Suprapubic skin (tissue), 4 donors: ENCODE results near the gene SYNJ2. TPM values are rescaled to one million over a fixed set of nuclear protein-coding genes. Genes with fewer than 3 reads are reported as not detected.

Experiments
- DNase-seq, 2 donors: peaks; one replicate each; pipeline ENCODE4 v3.0.0-alpha.2; 2019; ENCODE audit warnings: low spot score in 2 of 2
- H3K27ac ChIP-seq: fragments of 200-600 bp; sonication (generic); one replicate; pipeline ENCODE4 v1.5.1; 2019
- H3K27me3 ChIP-seq: fragments of 200-600 bp; sonication (generic); one replicate; pipeline ENCODE4 v1.5.1; 2019
- H3K36me3 ChIP-seq: fragments of 200-600 bp; sonication (generic); one replicate; pipeline ENCODE4 v1.5.1; 2019
- H3K4me1 ChIP-seq: fragments of 200-600 bp; sonication (generic); one replicate; pipeline ENCODE4 v1.5.1; 2019
- H3K4me3 ChIP-seq: fragments of 200-600 bp; sonication (generic); one replicate; pipeline ENCODE4 v1.5.1; 2019; ENCODE audit warnings: mild to moderate bottlenecking
- H3K9me3 ChIP-seq: fragments of 200-600 bp; sonication (generic); one replicate; pipeline ENCODE4 v1.5.1; 2019
- EP300 ChIP-seq: sonication (generic); formaldehyde crosslinking; IDR thresholded peaks from one replicate; pipeline ENCODE4 v1.6.1; 2017; ENCODE audit warnings: antibody characterized with exemption
- POLR2A ChIP-seq, 2 donors: fragments of 450-650 bp; IDR thresholded peaks; one replicate each; pipeline ENCODE4 v1.6.1; 2017; ENCODE audit warnings: antibody characterized with exemption in 2 of 2, mild to moderate bottlenecking in 2 of 2, moderate library complexity in 2 of 2
- POLR2AphosphoS5 ChIP-seq, 3 donors: sonication (generic); formaldehyde crosslinking; IDR thresholded peaks; one replicate each; pipeline ENCODE4 v1.6.1; 2017; ENCODE audit warnings: antibody characterized with exemption in 3 of 3
- WGBS: methylation state at CpG from one replicate; pipeline ENCODE4 v1.1.5; 2018; 5-methylcytosine and 5-hydroxymethylcytosine counted together
- total RNA-seq, 4 donors: library from RNA; depleted of rRNA; stranded (reverse); fragments of >200 nt; gene quantifications; one replicate each; pipeline ENCODE4 v1.1.0, GENCODE V29; 2016
- TF ChIP-seq, protein P1 (sequence below), 2 donors: fragments of 200-600 bp in 1 of 2; fragments of 450-650 bp in 1 of 2; sonication (generic) in 1 of 2; IDR thresholded peaks; one replicate each; pipeline ENCODE4 v1.5.1; 2016 to 2019; ENCODE audit warnings: antibody characterized with exemption in 2 of 2, mild to moderate bottlenecking in 1 of 2, moderate library complexity in 1 of 2

The SYNJ2 gene
- total RNA-seq, 4 donors from 2014 or later = 4.3 to 10.7 (median 6.8) TPM

DNA sequence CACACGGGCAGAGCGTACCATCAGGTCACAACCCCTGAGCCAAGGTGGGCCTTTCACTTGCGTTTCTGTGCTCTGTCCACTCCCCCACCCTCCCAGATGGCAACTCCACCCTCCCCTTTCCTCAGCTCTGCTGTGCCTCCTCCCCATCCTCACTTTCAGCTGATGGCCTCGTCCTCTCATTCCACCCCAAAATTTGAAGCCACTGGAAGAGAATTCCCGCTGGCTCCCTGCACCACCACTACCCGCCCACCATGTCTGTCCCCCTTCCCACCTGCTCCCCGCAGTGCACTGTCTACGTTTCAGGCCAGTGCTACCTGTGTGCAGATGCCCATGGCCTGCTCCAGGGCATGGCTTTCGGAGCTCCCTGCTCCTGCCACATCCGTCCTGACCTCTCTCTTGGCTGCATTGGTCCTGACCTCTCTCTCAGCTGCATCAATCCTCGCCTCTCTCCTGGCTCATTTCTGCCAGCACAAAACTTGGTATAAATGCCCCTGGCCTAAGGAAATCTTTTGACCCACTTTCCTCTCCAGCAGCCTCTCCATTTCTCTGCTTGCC is 24.0 kb downstream of the SYNJ2 start:
- Histone ChIP-seq H3K4me3 (no peak overlapping the region), H3K36me3 (no peaks in the 10 kb centered on the region), H3K4me1 (peaks cover 52% of the 10 kb centered on the region), H3K27ac (no peak overlapping the region), H3K9me3 (no peaks in the 10 kb centered on the region), H3K27me3 (no peaks in the 10 kb centered on the region)
- TF ChIP-seq EP300 = no peak
- TF ChIP-seq, protein P1, sequence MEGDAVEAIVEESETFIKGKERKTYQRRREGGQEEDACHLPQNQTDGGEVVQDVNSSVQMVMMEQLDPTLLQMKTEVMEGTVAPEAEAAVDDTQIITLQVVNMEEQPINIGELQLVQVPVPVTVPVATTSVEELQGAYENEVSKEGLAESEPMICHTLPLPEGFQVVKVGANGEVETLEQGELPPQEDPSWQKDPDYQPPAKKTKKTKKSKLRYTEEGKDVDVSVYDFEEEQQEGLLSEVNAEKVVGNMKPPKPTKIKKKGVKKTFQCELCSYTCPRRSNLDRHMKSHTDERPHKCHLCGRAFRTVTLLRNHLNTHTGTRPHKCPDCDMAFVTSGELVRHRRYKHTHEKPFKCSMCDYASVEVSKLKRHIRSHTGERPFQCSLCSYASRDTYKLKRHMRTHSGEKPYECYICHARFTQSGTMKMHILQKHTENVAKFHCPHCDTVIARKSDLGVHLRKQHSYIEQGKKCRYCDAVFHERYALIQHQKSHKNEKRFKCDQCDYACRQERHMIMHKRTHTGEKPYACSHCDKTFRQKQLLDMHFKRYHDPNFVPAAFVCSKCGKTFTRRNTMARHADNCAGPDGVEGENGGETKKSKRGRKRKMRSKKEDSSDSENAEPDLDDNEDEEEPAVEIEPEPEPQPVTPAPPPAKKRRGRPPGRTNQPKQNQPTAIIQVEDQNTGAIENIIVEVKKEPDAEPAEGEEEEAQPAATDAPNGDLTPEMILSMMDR (IDR thresholded peaks at IDR 0.05) = no peak
- TF ChIP-seq POLR2A (IDR thresholded peaks at IDR 0.05) = no peak
- no peak for TF ChIP-seq POLR2AphosphoS5 (IDR thresholded peaks at IDR 0.05)
- DNase-seq = peak in 1 of 2 donors; percentile 30
- WGBS = 89% methylated on average over 11 of the region's 11 CpGs

DNA sequence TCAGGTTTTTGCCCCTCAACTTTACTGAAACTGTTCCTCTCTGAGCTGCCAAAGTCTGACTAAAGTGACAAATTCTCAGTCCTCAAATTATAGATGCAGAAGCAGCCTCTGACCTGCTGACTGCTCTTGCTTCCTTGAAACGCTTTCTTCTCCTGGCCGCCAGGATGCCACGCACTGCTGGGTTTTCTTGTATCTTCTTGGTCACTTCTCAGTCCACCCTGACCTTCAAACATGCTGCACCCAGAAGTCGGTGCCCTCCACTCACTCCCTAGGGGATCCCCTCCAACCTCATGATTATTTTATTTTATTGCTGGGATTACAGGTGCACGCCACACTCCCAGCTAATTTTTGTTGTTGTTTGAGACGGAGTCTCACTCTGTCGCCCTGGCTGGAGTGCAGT is 24.7 kb downstream of the SYNJ2 start:
- Histone ChIP-seq H3K27me3 (no peaks in the 10 kb centered on the region), H3K36me3 (no peaks in the 10 kb centered on the region), H3K4me1 (peaks cover 48% of the 10 kb centered on the region), H3K4me3 (no peak overlapping the region), H3K9me3 (no peaks in the 10 kb centered on the region), H3K27ac (no peak overlapping the region)
- DNase-seq = peak in 1 of 2 donors; percentile 37
- TF ChIP-seq, protein P1 (IDR thresholded peaks at IDR 0.05) = no peak
- no peak for TF ChIP-seq EP300
- TF ChIP-seq POLR2AphosphoS5 (IDR thresholded peaks at IDR 0.05) = no peak
- TF ChIP-seq POLR2A (IDR thresholded peaks at IDR 0.05) = no peak
- WGBS = 92% methylated on average over 7 of the region's 7 CpGs

DNA sequence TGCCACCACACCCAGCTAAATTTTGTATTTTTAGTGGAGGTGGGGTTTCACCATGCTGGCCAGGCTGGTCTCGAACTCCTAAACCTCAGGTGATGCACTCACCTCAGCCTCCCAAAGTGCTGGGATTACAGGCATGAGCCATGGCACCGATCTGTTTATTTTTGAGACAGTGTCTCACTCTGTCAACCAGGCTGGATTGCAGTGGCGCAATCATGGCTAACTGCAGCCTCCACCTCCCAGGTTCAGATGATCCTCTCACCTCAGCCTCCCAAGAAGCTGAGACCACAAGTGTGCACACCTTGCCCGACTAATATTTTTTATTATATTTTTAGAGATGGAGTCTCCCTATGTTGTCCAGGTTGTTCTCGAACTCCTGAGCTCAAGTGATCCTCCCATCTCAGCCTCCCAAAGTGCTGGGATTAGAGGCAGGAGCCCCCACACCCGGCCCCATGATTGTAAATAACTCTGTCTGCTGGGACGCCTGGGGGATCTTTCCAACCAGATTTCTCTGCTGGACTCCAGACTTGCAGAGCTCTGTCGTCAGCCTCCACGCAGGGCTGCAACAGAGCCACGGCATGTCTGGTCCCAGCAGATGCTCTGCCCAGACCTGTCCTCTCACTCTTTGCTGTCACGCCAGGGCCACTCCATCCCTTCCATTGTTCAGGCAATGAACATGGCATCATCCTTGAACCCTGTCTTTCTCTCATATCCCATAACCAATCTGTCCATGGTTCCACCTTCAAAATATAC is 25.3 kb downstream of the SYNJ2 start:
- H3K27ac ChIP-seq = no peak overlapping the region
- H3K4me3 ChIP-seq = no peak overlapping the region
- no peaks in the 10 kb centered on the region for H3K9me3 ChIP-seq
- no peaks in the 10 kb centered on the region for H3K27me3 ChIP-seq
- TF ChIP-seq, protein P1 (IDR thresholded peaks at IDR 0.05) = no peak
- no peak for TF ChIP-seq POLR2AphosphoS5 (IDR thresholded peaks at IDR 0.05)
- TF ChIP-seq POLR2A (IDR thresholded peaks at IDR 0.05) = no peak
- TF ChIP-seq EP300 = no peak
- peak in 1 of 2 donors; percentile 28 for DNase-seq
- WGBS = 79% methylated on average over 11 of the region's 11 CpGs
- H3K36me3 ChIP-seq = no peaks in the 10 kb centered on the region
- H3K4me1 ChIP-seq = peaks cover 42% of the 10 kb centered on the region

DNA sequence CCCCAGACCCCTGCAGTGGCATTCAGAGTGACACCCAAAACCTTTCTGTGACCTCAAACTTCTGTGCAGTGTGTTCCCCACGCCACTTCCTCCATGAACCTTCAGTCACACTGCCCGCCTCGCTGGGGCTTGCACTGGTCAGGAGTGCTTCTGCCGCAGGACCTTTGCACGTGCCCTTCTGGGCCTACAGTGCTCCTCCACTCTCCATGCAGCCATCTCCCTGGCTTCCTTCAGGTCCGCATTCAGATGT is 27.1 kb downstream of the SYNJ2 start:
- 85% methylated on average over 6 of the region's 6 CpGs for WGBS
- Histone ChIP-seq H3K4me3 (no peak overlapping the region), H3K27me3 (no peaks in the 10 kb centered on the region), H3K36me3 (no peaks in the 10 kb centered on the region), H3K27ac (no peak overlapping the region), H3K4me1 (peaks cover 24% of the 10 kb centered on the region), H3K9me3 (no peaks in the 10 kb centered on the region)
- TF ChIP-seq, protein P1 (IDR thresholded peaks at IDR 0.05) = no peak
- no peak for TF ChIP-seq EP300
- no peak for TF ChIP-seq POLR2A (IDR thresholded peaks at IDR 0.05)
- no peak for TF ChIP-seq POLR2AphosphoS5 (IDR thresholded peaks at IDR 0.05)
- DNase-seq = no peak

DNA sequence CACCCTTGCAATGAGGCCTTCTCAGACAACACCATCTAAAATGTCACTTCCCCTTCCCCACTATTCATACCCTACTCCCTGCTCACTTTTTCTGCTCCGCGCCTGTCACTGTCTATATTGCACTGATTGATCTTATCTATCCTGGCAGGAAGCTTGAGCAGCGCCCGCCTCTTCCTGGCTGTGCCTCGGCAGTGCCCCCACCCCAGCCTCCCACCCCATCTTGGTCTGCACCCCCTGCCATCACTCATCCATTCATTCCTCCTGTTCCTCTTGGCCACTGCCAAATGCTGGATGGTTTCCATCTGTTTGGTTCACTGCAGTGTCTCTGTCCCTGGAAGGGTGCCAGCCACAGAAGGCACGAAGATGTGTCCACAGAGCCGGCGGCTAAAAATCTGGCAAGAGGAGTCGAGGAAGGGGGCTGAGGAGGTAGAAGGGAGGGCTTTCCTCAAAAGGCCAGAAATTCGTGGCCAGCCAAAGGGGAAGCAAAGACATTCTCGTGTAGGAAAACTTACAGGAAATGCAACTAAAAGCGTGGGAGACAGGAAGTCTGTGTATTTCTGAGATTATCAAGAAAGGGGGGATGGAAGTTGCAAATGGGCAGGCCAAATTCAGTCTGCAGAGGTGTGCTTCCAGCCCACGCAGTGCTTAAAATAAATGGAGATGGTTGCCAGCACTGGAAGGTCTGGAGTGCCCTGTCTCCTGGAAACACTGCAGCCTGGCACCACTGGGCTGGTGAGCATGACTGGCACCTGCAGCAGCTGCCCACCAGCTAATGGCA is 27.6 kb downstream of the SYNJ2 start:
- no peaks in the 10 kb centered on the region for H3K36me3 ChIP-seq
- no peaks in the 10 kb centered on the region for H3K9me3 ChIP-seq
- DNase-seq = peak; percentile 81 to 85
- H3K4me1 ChIP-seq = peaks cover 19% of the 10 kb centered on the region
- no peak overlapping the region for H3K4me3 ChIP-seq
- WGBS = 32% methylated on average over 13 of the region's 13 CpGs
- peak overlapping the region; percentile 32 for H3K27ac ChIP-seq
- no peak for TF ChIP-seq POLR2A (IDR thresholded peaks at IDR 0.05)
- no peak for TF ChIP-seq POLR2AphosphoS5 (IDR thresholded peaks at IDR 0.05)
- TF ChIP-seq EP300 = no peak
- H3K27me3 ChIP-seq = no peaks in the 10 kb centered on the region
